Skeletal muscle cell (primary cell): Measurements from ENCODE around the gene PCGF2.

Experiments
- DNase-seq: peaks from one replicate; pipeline ENCODE4 v3.0.0-alpha.2; 2010; ENCODE audit warnings: low read depth
- H3K4me3 ChIP-seq: 2 replicates; pipeline ENCODE4 v1.5.1; 2011; ENCODE audit warnings: low read depth, mild to moderate bottlenecking, control low read depth, low read length, moderate library complexity

The PCGF2 gene

DNA sequence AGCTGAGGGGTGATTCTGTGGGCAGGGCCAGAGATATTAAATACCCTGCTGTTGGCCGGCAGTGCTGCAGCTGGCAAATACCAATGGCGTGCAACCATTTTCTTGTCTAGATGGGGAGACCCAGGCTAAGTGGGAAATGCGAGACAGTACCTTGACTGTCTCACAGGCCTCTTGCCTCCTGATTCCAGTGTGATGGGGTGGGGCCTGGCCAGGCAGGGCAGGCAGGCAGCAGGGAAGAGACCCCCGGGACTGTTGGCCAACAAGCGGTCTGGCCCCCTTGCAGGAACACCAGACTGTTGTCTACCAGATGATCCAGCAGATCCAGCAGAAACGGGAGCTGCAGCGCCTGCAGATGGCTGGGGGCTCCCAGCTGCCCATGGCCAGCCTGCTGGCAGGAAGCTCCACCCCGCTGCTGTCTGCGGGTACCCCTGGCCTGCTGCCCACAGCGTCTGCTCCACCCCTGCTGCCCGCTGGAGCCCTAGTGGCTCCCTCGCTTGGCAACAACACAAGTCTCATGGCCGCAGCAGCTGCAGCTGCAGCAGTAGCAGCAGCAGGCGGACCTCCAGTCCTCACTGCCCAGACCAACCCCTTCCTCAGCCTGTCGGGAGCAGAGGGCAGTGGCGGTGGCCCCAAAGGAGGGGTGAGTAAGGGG, 23.7 kb downstream of the PCGF2 start:
- no peak overlapping the region for H3K4me3 ChIP-seq
- no peak for DNase-seq

DNA sequence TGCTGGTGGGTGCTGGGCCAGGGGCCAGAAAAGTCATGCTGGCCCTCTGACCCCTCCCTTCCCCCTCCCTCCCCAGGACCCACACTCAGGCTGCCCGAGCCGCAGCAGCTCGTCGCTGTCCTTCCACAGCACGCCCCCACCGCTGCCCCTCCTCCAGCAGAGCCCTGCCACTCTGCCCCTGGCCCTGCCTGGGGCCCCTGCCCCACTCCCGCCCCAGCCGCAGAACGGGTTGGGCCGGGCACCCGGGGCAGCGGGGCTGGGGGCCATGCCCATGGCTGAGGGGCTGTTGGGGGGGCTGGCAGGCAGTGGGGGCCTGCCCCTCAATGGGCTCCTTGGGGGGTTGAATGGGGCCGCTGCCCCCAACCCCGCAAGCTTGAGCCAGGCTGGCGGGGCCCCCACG, 26.3 kb downstream of the PCGF2 start:
- H3K4me3 ChIP-seq = no peak overlapping the region
- no peak for DNase-seq

DNA sequence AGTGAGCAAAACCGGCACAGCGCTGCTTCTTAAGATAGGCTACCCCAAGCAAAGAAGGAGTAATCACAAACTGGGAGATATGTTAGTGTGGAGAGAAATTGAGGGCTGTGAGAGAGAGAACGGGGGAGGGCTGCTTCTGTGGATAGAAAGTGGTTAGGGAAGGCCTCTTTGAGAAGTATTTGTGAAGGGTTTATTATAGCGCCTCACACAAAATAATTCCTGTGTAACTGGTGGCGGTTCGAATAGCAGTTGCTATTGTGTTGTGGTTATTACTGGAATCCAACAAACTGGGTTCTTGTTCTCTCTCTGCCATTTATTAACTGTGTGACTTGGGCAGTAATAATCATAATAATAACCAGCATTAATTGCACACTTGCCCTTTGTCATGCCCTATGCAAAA, 27.2 kb downstream of the PCGF2 start:
- no peak overlapping the region for H3K4me3 ChIP-seq
- DNase-seq = no peak

DNA sequence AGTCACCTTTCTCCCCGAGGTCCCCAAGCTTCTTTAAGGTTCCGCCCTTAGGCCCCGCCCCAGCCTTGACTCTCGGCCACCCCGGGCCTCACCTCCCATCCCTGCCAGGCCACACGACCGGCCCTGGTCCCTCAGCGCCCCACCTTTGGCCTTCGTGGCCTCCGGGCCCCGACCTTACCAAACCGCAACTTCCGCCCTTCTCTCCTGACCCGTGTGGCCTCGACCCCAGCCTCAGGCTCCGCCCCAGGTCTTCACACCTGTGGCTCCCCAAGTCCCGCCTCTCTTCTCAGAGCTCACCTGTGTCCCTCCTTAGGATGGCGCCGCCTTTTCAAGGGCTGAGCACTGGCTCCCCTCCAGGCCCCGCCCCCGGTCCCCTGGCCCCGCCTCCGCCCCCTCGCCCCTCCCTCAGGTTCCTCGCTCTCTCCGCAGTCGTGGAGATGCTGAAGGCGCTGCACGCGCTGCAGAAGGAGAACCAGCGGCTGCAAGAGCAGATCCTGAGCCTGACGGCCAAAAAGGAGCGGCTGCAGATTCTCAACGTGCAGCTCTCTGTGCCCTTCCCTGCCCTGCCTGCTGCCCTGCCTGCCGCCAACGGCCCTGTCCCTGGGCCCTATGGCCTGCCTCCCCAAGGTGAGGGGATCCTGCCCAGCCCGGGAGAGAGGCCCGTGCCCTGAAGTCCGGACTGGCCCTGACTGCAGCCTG, 28.0 kb downstream of the PCGF2 start:
- no peak overlapping the region for H3K4me3 ChIP-seq
- DNase-seq = no peak

- no peak overlapping the region for H3K4me3 ChIP-seq
- DNase-seq = no peak
Measured at GRCh38 chr17:38719289-38719942, 28.7 kb downstream of the PCGF2 start.

DNA sequence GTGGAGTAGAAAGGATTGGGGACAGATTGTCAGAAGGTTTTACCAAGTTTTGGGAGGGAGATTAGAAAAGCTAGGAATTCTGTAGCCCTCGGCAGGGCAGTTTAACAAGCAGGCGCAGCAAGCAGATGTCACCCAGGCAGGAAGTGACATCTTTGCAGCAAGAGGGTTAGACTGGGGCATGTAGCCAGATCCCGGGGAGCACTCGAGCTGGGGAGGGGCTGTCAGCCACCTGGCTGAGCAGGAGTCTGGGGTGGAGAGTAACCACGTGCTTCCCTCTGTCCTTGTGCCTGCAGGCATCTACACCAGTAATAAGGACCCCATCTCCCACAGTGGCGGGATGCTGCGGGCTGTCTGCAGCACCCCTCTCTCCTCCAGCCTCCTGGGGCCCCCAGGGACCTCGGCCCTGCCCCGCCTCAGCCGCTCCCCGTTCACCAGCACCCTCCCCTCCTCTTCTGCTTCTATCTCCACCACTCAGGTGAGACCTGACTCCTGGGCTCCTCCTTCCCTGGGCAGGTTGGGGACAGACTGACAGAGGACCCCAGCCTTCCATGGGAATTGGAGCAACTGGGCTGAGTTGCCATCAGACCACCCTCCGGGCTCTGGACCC, 30.9 kb downstream of the PCGF2 start:
- no peak for DNase-seq
- H3K4me3 ChIP-seq = no peak overlapping the region

DNA sequence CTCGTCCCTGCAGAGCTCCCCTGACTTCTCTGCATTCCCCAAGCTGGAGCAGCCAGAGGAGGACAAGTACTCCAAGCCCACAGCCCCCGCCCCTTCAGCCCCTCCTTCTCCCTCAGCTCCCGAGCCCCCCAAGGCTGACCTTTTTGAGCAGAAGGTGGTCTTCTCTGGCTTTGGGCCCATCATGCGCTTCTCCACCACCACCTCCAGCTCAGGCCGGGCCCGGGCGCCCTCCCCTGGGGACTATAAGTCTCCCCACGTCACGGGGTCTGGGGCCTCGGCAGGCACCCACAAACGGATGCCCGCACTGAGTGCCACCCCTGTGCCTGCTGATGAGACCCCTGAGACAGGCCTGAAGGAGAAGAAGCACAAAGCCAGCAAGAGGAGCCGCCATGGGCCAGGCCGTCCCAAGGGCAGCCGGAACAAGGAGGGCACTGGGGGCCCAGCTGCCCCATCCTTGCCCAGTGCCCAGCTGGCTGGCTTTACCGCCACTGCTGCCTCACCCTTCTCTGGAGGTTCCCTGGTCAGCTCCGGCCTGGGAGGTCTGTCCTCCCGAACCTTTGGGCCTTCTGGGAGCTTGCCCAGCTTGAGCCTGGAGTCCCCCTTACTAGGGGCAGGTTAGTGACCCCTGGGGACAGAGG, 31.6 kb downstream of the PCGF2 start:
- no peak overlapping the region for H3K4me3 ChIP-seq
- DNase-seq = no peak

DNA sequence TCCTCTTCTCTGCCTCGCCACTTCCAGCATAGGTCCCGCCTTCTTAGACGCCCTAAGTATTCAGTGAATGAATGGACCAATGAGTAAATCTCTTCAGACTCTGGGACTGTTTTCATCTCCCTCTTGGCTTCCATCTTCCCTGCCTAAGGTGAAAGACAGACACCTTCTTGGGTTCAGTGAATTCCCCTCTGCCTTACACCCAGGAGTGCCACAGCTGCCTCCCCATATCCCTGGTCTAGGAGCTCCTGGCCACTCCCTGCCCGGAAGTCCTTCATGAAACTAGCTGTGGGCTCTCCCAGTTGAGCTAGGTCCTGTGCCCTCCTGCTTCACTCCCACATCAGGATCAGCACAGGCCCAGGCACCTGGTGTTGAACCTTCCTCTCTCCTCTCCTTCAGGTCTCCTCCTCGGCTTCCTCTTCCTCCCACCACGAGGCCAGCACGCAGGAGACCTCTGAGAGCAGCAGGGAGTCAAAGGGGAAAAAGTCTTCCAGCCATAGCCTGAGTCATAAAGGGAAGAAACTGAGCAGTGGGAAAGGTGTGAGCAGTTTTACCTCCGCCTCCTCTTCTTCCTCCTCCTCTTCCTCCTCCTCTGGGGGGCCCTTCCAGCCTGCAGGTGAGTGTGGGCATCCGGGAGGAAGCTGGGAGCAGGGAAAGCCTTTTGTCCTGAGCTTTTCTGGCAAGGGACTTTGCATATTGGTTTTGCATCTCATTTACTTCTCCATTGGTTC, 32.8 kb downstream of the PCGF2 start:
- no peak for DNase-seq
- H3K4me3 ChIP-seq = no peak overlapping the region

- no peak for DNase-seq
Measured at GRCh38 chr17:38713456-38714075, 34.6 kb downstream of the PCGF2 start.

GRCh38 chr17:38712593-38712992, 35.5 kb downstream of the PCGF2 start:
- no peak overlapping the region for H3K4me3 ChIP-seq
- no peak for DNase-seq

More at GRCh38 chr17:38713456-38714075, 34.6 kb downstream of the PCGF2 start:
- H3K4me3 ChIP-seq = no peak overlapping the region

DNA sequence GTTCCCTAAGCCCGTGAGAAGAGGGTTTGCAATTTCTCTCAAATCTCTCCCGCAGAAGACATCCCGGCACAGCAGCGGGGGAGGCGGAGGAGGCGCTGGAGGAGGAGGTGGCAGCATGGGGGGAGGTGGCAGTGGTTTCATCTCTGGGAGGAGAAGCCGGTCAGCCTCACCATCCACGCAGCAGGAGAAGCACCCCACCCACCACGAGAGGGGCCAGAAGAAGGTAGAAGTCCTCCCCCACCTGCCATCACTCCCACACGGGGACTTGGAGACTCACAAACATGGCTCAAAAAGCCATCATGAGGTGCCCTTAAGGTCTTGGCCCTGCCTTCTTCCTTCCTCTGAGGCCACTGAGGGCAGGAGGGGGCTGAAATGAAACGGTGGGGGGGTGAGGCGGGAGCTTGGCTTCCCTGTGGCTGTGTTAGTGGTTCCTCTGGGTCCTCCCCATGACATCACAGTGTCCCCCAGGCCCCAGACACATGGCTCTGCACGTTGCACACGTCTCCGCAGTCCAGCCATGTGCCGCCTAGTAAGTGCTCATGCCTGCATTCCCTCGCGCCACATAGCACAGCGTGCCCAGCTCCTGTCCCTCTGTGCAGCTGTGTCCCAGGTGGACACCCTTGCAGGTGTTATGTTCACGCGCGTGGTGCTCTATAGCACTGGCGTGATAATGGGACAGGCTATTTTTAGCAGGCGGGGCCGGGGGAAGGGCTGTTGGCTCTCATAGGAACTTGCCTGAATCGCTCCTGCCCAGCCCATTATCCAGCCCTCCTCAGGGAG, 36.2 kb downstream of the PCGF2 start:
- DNase-seq = no peak
- H3K4me3 ChIP-seq = no peak overlapping the region

DNA sequence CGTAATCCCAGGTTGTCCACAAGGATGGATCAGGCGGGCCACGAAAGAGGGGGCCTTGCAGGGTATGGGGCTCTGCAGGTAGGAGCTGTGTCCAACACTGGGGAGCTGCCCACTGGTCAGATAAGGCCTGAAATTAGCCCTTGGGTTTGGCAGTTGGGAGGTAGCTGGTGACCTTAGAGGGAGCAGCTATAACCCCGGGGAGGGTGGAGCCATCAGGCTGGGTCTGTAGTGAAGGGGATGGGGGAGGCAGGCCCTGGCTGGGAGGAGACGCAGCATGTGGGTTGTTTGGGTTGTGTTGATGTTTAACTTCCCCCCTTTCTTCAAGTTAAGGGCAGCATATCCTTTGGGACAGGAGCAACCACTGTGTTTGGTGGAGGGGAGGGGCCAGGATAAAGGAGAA, 37.2 kb downstream of the PCGF2 start:
- DNase-seq = no peak
- H3K4me3 ChIP-seq = no peak overlapping the region

DNA sequence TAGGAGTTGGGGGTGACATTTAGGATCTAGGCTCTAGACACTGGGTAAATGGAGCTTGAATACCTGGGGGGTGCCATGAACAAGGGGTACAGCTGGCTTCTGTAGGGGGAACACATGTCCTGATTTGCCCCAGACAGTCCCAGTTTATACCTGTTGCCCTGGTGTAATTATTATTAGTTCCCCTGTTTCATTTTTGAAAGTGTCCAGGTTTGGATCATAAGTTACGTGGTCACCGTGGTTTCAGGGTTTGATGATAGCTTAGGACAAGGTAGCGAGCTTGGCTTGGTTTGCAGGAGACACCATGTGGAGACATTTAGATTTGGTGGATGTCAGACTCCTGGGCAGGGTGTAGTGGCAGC, 37.6 kb downstream of the PCGF2 start:
- no peak overlapping the region for H3K4me3 ChIP-seq
- no peak for DNase-seq

DNA sequence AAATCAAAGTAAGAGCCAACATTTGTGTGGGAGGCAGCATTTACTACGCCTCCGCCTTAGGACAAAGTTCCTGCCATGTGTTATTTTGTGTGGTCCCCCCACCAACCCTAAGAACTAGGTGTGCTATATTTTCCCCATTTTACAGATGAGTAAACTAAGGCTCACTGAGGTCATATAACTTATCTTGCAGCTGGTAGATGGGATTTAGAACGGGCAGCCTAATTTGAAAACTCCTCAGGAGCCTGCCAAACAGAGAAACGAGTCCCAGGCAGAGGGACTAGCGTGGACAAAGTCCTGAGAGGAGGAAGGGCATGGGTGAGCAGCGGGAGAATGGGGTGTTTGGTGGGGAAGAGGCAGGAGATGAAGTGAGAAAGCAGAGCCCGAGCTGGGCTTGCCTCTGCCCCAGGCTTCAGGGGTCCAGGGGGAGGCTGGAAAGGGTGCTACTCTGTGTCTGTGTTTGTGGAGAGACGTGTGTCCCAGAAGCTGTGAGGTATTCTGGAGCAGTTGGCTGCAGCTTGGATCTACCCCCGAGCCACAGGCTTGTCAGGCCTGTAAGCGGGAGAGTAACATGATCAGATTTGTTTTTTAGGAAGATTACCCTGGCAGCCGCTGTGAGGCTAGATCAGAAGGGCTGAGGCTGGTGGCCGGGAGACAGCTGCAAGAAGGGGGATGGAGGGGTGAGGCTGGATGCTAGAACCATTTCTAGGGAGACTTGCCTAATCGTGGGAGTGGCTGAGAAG, 38.1 kb downstream of the PCGF2 start:
- no peak for DNase-seq
- H3K4me3 ChIP-seq = no peak overlapping the region

GRCh38 chr17:38709104-38709820, 38.9 kb downstream of the PCGF2 start:
- DNase-seq = no peak
- H3K4me3 ChIP-seq = no peak overlapping the region

- no peak for DNase-seq
- H3K4me3 ChIP-seq = no peak overlapping the region
Measured at GRCh38 chr17:38707678-38708351, 40.3 kb downstream of the PCGF2 start.
